Loucy (cell line): ENCODE results near the gene ADAT3.

Experiments used
- H2AFZ ChIP-seq: fragments of 200-600 bp; sonication (generic); 2 replicates; pipeline ENCODE4 v1.6.0; 2016; ENCODE audit warnings: antibody characterized with exemption, mild to moderate bottlenecking, low read length, moderate library complexity
- H3F3A ChIP-seq: fragments of 200-600 bp; 2 replicates; pipeline ENCODE4 v1.6.0; 2016; ENCODE audit warnings: antibody characterized with exemption, low read depth, mild to moderate bottlenecking
- H3K27me3 ChIP-seq: fragments of 200-600 bp; sonication (generic); 2 replicates; pipeline ENCODE4 v1.6.1; 2014; ENCODE audit warnings: low read length, mild to moderate bottlenecking; ENCODE audit not compliant: insufficient read depth, poor library complexity, severe bottlenecking
- H3K36me3 ChIP-seq: fragments of 200-600 bp; sonication (generic); 2 replicates; pipeline ENCODE4 v1.6.1; 2016; ENCODE audit warnings: low read length; ENCODE audit not compliant: insufficient read depth
- H3K4me1 ChIP-seq: fragments of 200-600 bp; sonication (generic); 2 replicates; pipeline ENCODE4 v1.5.1; 2014; ENCODE audit warnings: low read length, mild to moderate bottlenecking; ENCODE audit not compliant: insufficient read depth, poor library complexity, severe bottlenecking
- H3K4me2 ChIP-seq: fragments of 200-600 bp; sonication (generic); 2 replicates; pipeline ENCODE4 v1.6.0; 2014; ENCODE audit warnings: antibody characterized with exemption, low read length, low read depth, mild to moderate bottlenecking; ENCODE audit not compliant: poor library complexity, severe bottlenecking
- H3K4me3 ChIP-seq: fragments of 200-600 bp; sonication (generic); 2 replicates; pipeline ENCODE4 v1.5.1; 2014; ENCODE audit warnings: low read length, mild to moderate bottlenecking, mixed read lengths; ENCODE audit not compliant: poor library complexity, severe bottlenecking
- H3K79me2 ChIP-seq: fragments of 200-600 bp; sonication (generic); 2 replicates; pipeline ENCODE4 v1.6.1; 2014; ENCODE audit warnings: low read length; ENCODE audit not compliant: insufficient read depth
- H3K9ac ChIP-seq: fragments of 200-600 bp; sonication (generic); 2 replicates; pipeline ENCODE4 v1.6.0; 2014; ENCODE audit warnings: mild to moderate bottlenecking, low read depth, low read length, moderate library complexity; ENCODE audit not compliant: poor library complexity, severe bottlenecking
- H3K9me2 ChIP-seq: fragments of 200-600 bp; sonication (generic); replicated peaks from 2 replicates; pipeline ENCODE4 v1.6.1; 2016; ENCODE audit warnings: low read depth, low read length, mixed read lengths
- H3K9me3 ChIP-seq: fragments of 200-600 bp; sonication (generic); 2 replicates; pipeline ENCODE4 v1.6.1; 2014; ENCODE audit warnings: mild to moderate bottlenecking, antibody characterized with exemption, low read length, low read depth; ENCODE audit not compliant: insufficient read depth
- H4K20me1 ChIP-seq: fragments of 200-600 bp; sonication (generic); 2 replicates; pipeline ENCODE4 v1.6.0; 2014; ENCODE audit warnings: antibody characterized with exemption, low read length, mild to moderate bottlenecking; ENCODE audit not compliant: insufficient read depth, poor library complexity, severe bottlenecking
- CTCF ChIP-seq: fragments of 200-600 bp; sonication (generic); conservative IDR thresholded peaks from 2 replicates; pipeline ENCODE4 v1.5.1; 2014; ENCODE audit warnings: mild to moderate bottlenecking, antibody characterized with exemption, low read length
- EZH2phosphoT487 ChIP-seq: fragments of 200-600 bp; IDR thresholded peaks from 2 replicates; pipeline ENCODE4 v1.6.1; 2018; ENCODE audit warnings: antibody characterized with exemption, mild to moderate bottlenecking, moderate library complexity, borderline replicate concordance

ADAT3 gene

GRCh38 chr19:1956122-1956494 lies 50.9 kb downstream of the ADAT3 start:
- no peaks in the 10 kb centered on the region for H3K9me2 ChIP-seq
- H4K20me1 ChIP-seq = peaks cover 49% of the 10 kb centered on the region
- no peak overlapping the region for H3K4me2 ChIP-seq
- H3K27me3 ChIP-seq = no peaks in the 10 kb centered on the region
- no peak overlapping the region for H3K4me3 ChIP-seq
- H3F3A ChIP-seq = no peaks in the 10 kb centered on the region
- peaks cover 90% of the 10 kb centered on the region for H3K79me2 ChIP-seq
- peaks cover 14% of the 10 kb centered on the region; the same call in 1 of the 2 replicates for H3K36me3 ChIP-seq
- H3K4me1 ChIP-seq = no peaks in the 10 kb centered on the region
- TF ChIP-seq EZH2phosphoT487 (no peak), CTCF (no peak)
- no peak overlapping the region for H3K9ac ChIP-seq
- no peaks in the 10 kb centered on the region for H3K9me3 ChIP-seq
- no peak overlapping the region for H2AFZ ChIP-seq

GRCh38 chr19:1956868-1957492 lies 51.8 kb downstream of the ADAT3 start:
- no peak overlapping the region for H3K4me3 ChIP-seq
- no peak overlapping the region for H3K4me2 ChIP-seq
- peaks cover 53% of the 10 kb centered on the region for H4K20me1 ChIP-seq
- peaks cover 12% of the 10 kb centered on the region; the same call in 1 of the 2 replicates for H3K36me3 ChIP-seq
- no peaks in the 10 kb centered on the region for H3K27me3 ChIP-seq
- H3K4me1 ChIP-seq = no peaks in the 10 kb centered on the region
- no peak overlapping the region for H3K9ac ChIP-seq
- no peaks in the 10 kb centered on the region for H3K9me2 ChIP-seq
- no peak for TF ChIP-seq EZH2phosphoT487
- TF ChIP-seq CTCF = no peak
- no peaks in the 10 kb centered on the region for H3K9me3 ChIP-seq
- H2AFZ ChIP-seq = no peak overlapping the region
- H3F3A ChIP-seq = no peaks in the 10 kb centered on the region
- H3K79me2 ChIP-seq = peaks cover 91% of the 10 kb centered on the region

- no peak overlapping the region for H2AFZ ChIP-seq
- peaks cover 7% of the 10 kb centered on the region; the same call in 1 of the 2 replicates for H3K36me3 ChIP-seq
- H3K4me1 ChIP-seq = no peaks in the 10 kb centered on the region
- H3K4me2 ChIP-seq = no peak overlapping the region
- H3F3A ChIP-seq = no peaks in the 10 kb centered on the region
- no peaks in the 10 kb centered on the region for H3K9me3 ChIP-seq
- H3K79me2 ChIP-seq = peaks cover 84% of the 10 kb centered on the region
- H4K20me1 ChIP-seq = peaks cover 53% of the 10 kb centered on the region
- no peaks in the 10 kb centered on the region for H3K27me3 ChIP-seq
- no peaks in the 10 kb centered on the region for H3K9me2 ChIP-seq
- H3K4me3 ChIP-seq = no peak overlapping the region
- H3K9ac ChIP-seq = no peak overlapping the region
- no peak for TF ChIP-seq EZH2phosphoT487
- TF ChIP-seq CTCF = no peak
Observed at GRCh38 chr19:1957562-1958248, 52.5 kb downstream of the ADAT3 start.
